GM12878 (cell line): ENCODE measurements around the gene TAC3. TPM values are rescaled to one million over a fixed set of nuclear protein-coding genes. Genes with fewer than 3 reads are reported as not detected.

Experiments used
- ATAC-seq: fragments of 200-7000 bp; cut with Tn5 transposase; 3 replicates; pipeline ENCODE4 v1.9.1; 2020; ENCODE audit warnings: mild to moderate bottlenecking, moderate library complexity
- BruUV-seq: library from RNA; stranded (reverse); fragments of 400-500 nt; replicated peaks from 2 replicates; lab custom pipeline; 2021; lab: Mats Ljungman, UMichigan
- CTCF ChIA-PET: fragments of 300-600 bp; sonication (Branson Sonifier 250); formaldehyde crosslinking; extraction: SDS; loops from one replicate; lab custom pipeline; 2021; ENCODE audit warnings: inconsistent platforms; lab: Yijun Ruan, JAX
- POLR2A ChIA-PET: fragments of 350-600 bp; formaldehyde crosslinking; extraction: SDS; loops from one replicate; lab custom pipeline; 2021; ENCODE audit warnings: inconsistent platforms; lab: Charles Lee
- RAD21 ChIA-PET: fragments of 300-600 bp; sonication (Branson Sonifier 250); formaldehyde crosslinking; loops from one replicate; lab custom pipeline; 2023; ENCODE audit warnings: antibody characterized with exemption; ENCODE audit not compliant: unreplicated experiment; lab: Charles Lee
- SMC1A ChIA-PET: fragments of 300-600 bp; sonication (Branson Sonifier 250); formaldehyde crosslinking; loops from one replicate; lab custom pipeline; 2023; ENCODE audit not compliant: unreplicated experiment, uncharacterized antibody; lab: Charles Lee
- DNase-seq: peaks from one replicate; pipeline ENCODE4 v3.0.0-alpha.2; 2011; ENCODE audit warnings: low read depth, low spot score
- FAIRE-seq: peaks from 3 replicates; lab custom pipeline; 2011; peaks lifted over from hg19 to GRCh38; lab: Jason Lieb, UNC
- H2AFZ ChIP-seq: 2 replicates; pipeline ENCODE4 v1.6.0; 2011; ENCODE audit warnings: low read depth, low read length, control low read depth; ENCODE audit not compliant: control insufficient read depth
- H3K27ac ChIP-seq: 2 replicates; pipeline ENCODE4 v1.5.1; 2011; ENCODE audit warnings: control low read depth; ENCODE audit not compliant: control insufficient read depth, insufficient read depth
- H3K27me3 ChIP-seq, 2 experiments: replicated peaks in 1 of 2; 2 replicates each; pipeline versions ENCODE4 v1.6.0 to v1.6.1; 2011; ENCODE audit warnings: low read length in 1 of 2; ENCODE audit not compliant: control insufficient read depth in 2 of 2, insufficient read depth in 2 of 2
- H3K36me3 ChIP-seq, 2 experiments: 2 replicates each; pipeline ENCODE4 v1.5.1; 2011; ENCODE audit warnings: low read length in 1 of 2; ENCODE audit not compliant: control insufficient read depth in 2 of 2, insufficient read depth in 2 of 2
- H3K4me1 ChIP-seq: 2 replicates; pipeline ENCODE4 v1.6.1; 2011; ENCODE audit warnings: mild to moderate bottlenecking, low read length, moderate library complexity, mixed read lengths; ENCODE audit not compliant: control insufficient read depth, insufficient read depth
- H3K4me2 ChIP-seq: 2 replicates; pipeline ENCODE4 v1.6.0; 2011; ENCODE audit warnings: control low read depth; ENCODE audit not compliant: control insufficient read depth, insufficient read depth
- H3K4me3 ChIP-seq: fragments of 200-600 bp; sonication (generic); 2 replicates; pipeline ENCODE4 v1.5.1; 2016
- H3K79me2 ChIP-seq: 2 replicates; pipeline ENCODE4 v1.6.0; 2011; ENCODE audit warnings: low read length; ENCODE audit not compliant: control insufficient read depth, insufficient read depth
- H3K9ac ChIP-seq: 2 replicates; pipeline ENCODE4 v1.8.0; 2011; ENCODE audit warnings: low read length, control low read depth, mixed read lengths; ENCODE audit not compliant: control insufficient read depth, insufficient read depth
- H3K9me3 ChIP-seq: replicated peaks from 3 replicates; pipeline ENCODE4 v1.5.1; 2011; ENCODE audit warnings: mild to moderate bottlenecking, low read length; ENCODE audit not compliant: control insufficient read depth, insufficient read depth
- H4K20me1 ChIP-seq: 2 replicates; pipeline ENCODE4 v1.6.0; 2011; ENCODE audit not compliant: control insufficient read depth, insufficient read depth
- ATF2 ChIP-seq: IDR thresholded peaks from 2 replicates; pipeline ENCODE4 v1.6.1; 2012; ENCODE audit warnings: low read length, inconsistent platforms
- BCL11A ChIP-seq: IDR thresholded peaks from 2 replicates; pipeline ENCODE4 v1.6.1; 2011; ENCODE audit warnings: low read depth, low read length
- JUND ChIP-seq: IDR thresholded peaks from 2 replicates; pipeline ENCODE4 v1.6.1; 2012; ENCODE audit warnings: low read depth, mild to moderate bottlenecking, low read length, improper control_type of control experiment, moderate library complexity
- MYC ChIP-seq: IDR thresholded peaks from 2 replicates; pipeline ENCODE4 v1.6.1; 2011; ENCODE audit warnings: mild to moderate bottlenecking, low read length, moderate library complexity, inconsistent platforms; ENCODE audit not compliant: insufficient read depth, insufficient replicate concordance, insufficient read length, severe bottlenecking
- NFXL1 ChIP-seq: fragments of 450-650 bp; IDR thresholded peaks from 2 replicates; pipeline ENCODE4 v1.6.1; 2017; ENCODE audit warnings: antibody characterized with exemption, mild to moderate bottlenecking, borderline replicate concordance
- PAX5 ChIP-seq: IDR thresholded peaks from 2 replicates; pipeline ENCODE4 v1.6.1; 2011; ENCODE audit warnings: low read depth, low read length, borderline replicate concordance
- POLR2A ChIP-seq: IDR thresholded peaks from 2 replicates; pipeline ENCODE4 v1.6.1; 2011; ENCODE audit warnings: low read depth, mild to moderate bottlenecking, low read length
- RAD51 ChIP-seq: fragments of 450-650 bp; IDR thresholded peaks from 2 replicates; pipeline ENCODE4 v1.6.1; 2016; ENCODE audit warnings: moderate library complexity, mild to moderate bottlenecking, inconsistent platforms
- RFX5 ChIP-seq: IDR thresholded peaks from 2 replicates; pipeline ENCODE4 v1.6.1; 2011; ENCODE audit warnings: low read depth, low read length, improper control_type of control experiment
- SMC3 ChIP-seq: IDR thresholded peaks from 2 replicates; pipeline ENCODE4 v1.6.1; 2011; ENCODE audit warnings: low read length, improper control_type of control experiment, borderline replicate concordance
- SP1 ChIP-seq: IDR thresholded peaks from one replicate; pipeline ENCODE4 v1.6.1; 2011; ENCODE audit warnings: low read depth, low read length
- ZBED1 ChIP-seq: IDR thresholded peaks from 2 replicates; pipeline ENCODE4 v1.6.1; 2016; ENCODE audit warnings: borderline replicate concordance
- ZNF217 ChIP-seq: fragments of 450-650 bp; IDR thresholded peaks from 2 replicates; pipeline ENCODE4 v1.6.1; 2017; ENCODE audit warnings: antibody characterized with exemption, mild to moderate bottlenecking
- WGBS: methylation state at CpG from one replicate; pipeline ENCODE4 v1.1.6; 2016; ENCODE audit warnings: low lambda C conversion rate; ENCODE audit not compliant: insufficient replicate concordance, insufficient coverage; ENCODE audit errors: missing lambda C conversion rate; 5-methylcytosine and 5-hydroxymethylcytosine counted together
- in situ Hi-C: fragments of 300-500 bp; cut with MboI; formaldehyde crosslinking; loops from 9 replicates; pipeline ENCODE4 v1.14.3; 2018; ENCODE audit warnings: mixed read lengths
- intact Hi-C: fragments of 100-400 bp; cut with micrococcal nuclease; formaldehyde crosslinking; loops from one replicate; pipeline ENCODE4 v1.14.2; 2022; ENCODE audit not compliant: unreplicated experiment
- polyA plus RNA-seq, 11 experiments: library from polyadenylated mRNA; depleted of rRNA in 4 of 11; unstranded in 6 of 11; stranded (reverse) in 5 of 11; fragments of >200 nt; fragmentation: Nextera tagmentation in 4 of 11; fragmentation: Illumina TruSeq in 1 of 11; extraction: Ambion mirVana in 4 of 11; extraction: Trizol in 1 of 11; gene quantifications; 1 replicate in 1 of 11; 2 replicates in 10 of 11; pipeline versions ENCODE4 v1.2.1 to v1.2.3, GENCODE V29; 2011 to 2016; ENCODE audit warnings: inconsistent platforms in 2 of 11, missing spikeins in 2 of 11, low read depth in 1 of 11
- total RNA-seq, 4 experiments: library from RNA; depleted of rRNA in 3 of 4; stranded (reverse); fragments of >200 nt in 3 of 4; fragmentation: Illumina TruSeq in 1 of 4; extraction: Trizol in 1 of 4; gene quantifications; 2 replicates each; pipeline versions ENCODE4 v1.2.1 to v1.2.3, GENCODE V29; 2013 to 2021

The TAC3 gene
- total and polyA plus RNA-seq, 10 of the 15 experiments (the other 5 are each of a cell fraction or from before 2014, with no cell fraction given) = 0.11 to 0.18 (median 0.13) TPM; not detected in 7

GRCh38 chr12:57006809-57007475, 9.4 kb downstream of the TAC3 start:
- no TSS peak for BruUV-seq
- H3K9ac ChIP-seq = no peak overlapping the region
- ChIA-PET POLR2A (interaction anchor here (1.2 kb wide), 1 partner anchor 105 kb away, joined by 5 read pairs; the partner anchor contains the start of gene STAT6), CTCF (interaction anchor here (0.6 to 12.1 kb wide), 13 partner anchors 8 to 252 kb away, joined by 3 to 177 read pairs (median 5); partner anchors contain the start of genes PRIM1 and STAT6), SMC1A (interaction anchor here (1.5 to 12.3 kb wide), 4 partner anchors 19 to 248 kb away, joined by 6 to 125 read pairs (median 32); partner anchors contain the start of genes HSD17B6 and STAT6), RAD21 (interaction anchor here (1.7 to 3.1 kb wide), 4 partner anchors 19 to 105 kb away, joined by 4 to 20 read pairs (median 6); partner anchors contain the start of gene STAT6)
- H3K4me1 ChIP-seq = peaks cover 13% of the 10 kb centered on the region
- H2AFZ ChIP-seq = peak overlapping the region; percentile 20
- H3K36me3 ChIP-seq = 0 out of 4 replicates have a peak, but pooled peaks cover 1 to 6% of the 10 kb centered on the region in 2 experiments
- peak overlapping the region; percentile 49; the same call in 1 of the 2 replicates for H3K4me3 ChIP-seq
- DNase-seq = no peak
- TF ChIP-seq ZBED1 (no peak), ATF2 (no peak), SMC3 (no peak), RFX5 (no peak), JUND (no peak), SP1 (no peak), NFXL1 (no peak), POLR2A (no peak), ZNF217 (no peak), RAD51 (no peak), MYC (no peak), BCL11A (no peak), PAX5 (no peak)
- no peaks in the 10 kb centered on the region for H3K9me3 ChIP-seq
- H3K27ac ChIP-seq = no peak overlapping the region
- FAIRE-seq = no peak
- no peaks in the 10 kb centered on the region for H3K27me3 ChIP-seq
- no peak for ATAC-seq
- intact Hi-C loops (no loop called here), in situ Hi-C loops (no loop called here)
- WGBS = 50% methylated on average over 10 of the region's 10 CpGs
- H3K4me2 ChIP-seq = 0 out of 2 replicates have a peak overlapping the region, but pooled peaks have one; percentile 14
- peaks cover 6% of the 10 kb centered on the region for H3K79me2 ChIP-seq
- H4K20me1 ChIP-seq = no peaks in the 10 kb centered on the region
